ENCODE data around the gene PAN2.
"Not testable (repeated sequence)": the region's sequence is repeated elsewhere in the genome, so short reads cannot be mapped to it uniquely, and the experiment has no call there.

Gene PAN2

GRCh38 chr12:56304276-56304675, 29.5 kb downstream of the PAN2 start:
- DNase-seq: no peak

GRCh38 chr12:56300644-56301464, 32.9 kb downstream of the PAN2 start:
- DNase-seq: no peak

DNA sequence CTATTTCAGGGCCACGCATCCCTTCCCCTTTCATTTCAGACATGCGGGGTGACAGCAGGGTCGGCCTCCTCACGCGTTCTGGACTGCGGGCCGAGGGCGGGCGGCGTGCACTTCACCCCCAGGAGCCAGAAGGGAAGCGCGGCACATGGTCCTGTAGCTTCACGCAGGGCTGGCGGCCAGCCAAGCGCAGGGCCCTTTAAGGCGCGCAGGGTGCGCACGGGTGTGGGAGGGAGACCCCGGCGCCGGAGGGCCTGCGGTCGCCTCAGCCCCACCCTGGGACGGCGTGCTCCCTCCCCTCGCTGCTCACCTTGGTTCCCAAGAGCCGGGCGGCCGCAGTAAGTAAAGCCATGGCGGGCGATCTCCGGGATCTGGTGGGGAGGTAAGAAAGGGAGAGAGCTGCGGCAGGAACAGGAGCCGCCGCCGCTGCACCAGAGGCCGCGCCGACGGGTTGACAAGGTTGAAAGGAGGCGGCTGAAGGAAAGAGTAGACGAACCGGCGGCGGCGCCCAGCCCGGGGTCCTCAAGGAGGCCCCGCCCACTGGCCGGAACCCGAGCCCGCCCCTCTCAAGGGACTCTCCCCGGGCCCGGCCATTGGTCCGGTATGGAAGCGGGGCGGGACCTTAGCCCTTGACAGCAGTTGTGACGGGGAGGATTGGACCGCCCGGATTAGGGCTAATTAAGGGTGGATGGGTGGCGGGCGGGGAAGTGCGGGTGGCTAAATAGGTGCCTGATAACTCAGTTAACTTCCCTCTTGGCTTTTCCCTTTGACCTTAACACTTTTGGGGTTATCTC, 33.8 kb downstream of the PAN2 start, which contains the start of gene CS:
Gene CS (minus strand): TSS at position 478 of the 791 bp plus-strand sequence. CDS start 129 bp downstream, at position 349.
- DNase-seq: peak; percentile 98

DNA sequence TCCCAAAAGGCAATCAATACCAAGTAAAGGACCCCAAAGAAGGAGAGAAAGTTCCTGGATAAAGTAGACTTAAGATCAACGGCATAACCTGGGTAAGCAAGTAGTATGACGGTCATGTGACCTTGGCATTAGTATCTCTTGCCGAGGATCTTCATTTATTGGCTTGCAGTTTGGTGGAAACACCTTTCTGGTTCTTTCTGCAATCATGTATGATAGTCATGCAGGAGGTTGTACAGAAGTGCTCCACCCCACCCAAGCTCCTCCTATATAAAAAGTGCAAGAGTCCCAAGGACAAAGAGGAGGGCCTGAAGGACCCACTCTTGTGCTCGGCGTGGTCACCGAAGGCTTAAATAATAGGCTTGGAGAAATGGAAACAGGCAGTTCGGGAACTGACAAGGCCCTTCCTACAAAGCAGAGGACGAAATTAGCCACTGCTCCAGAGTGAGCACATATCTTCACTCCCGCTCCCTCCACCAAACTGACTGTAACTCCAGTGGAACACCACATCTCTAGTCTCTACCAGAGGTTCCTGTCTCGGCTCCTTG, 34.4 kb downstream of the PAN2 start:
- DNase-seq: no peak

- no peak for DNase-seq
Measured at GRCh38 chr12:56298828-56299227, 35.0 kb downstream of the PAN2 start.

- no peak for DNase-seq
Measured at GRCh38 chr12:56297400-56297799, 36.4 kb downstream of the PAN2 start.

DNA sequence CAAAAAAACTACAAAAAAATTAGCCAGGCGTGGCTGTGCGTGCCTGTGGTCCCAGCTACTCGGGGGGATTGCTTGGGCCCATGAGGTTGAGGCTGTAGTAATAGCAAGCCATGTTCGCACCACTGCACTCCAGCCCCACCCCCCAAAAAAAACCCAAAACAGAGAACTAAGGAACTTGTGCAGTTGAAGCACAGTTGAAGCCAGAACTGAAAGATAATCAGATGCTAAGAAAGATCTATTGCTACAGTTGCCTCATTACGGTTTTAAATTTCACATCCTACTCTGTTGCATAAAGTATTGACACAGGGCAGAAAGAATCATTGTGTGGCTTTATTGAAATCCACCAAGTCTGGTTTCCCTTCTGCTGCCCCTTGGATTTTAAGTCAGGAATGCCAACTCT, 37.5 kb downstream of the PAN2 start:
- no peak for DNase-seq

DNA sequence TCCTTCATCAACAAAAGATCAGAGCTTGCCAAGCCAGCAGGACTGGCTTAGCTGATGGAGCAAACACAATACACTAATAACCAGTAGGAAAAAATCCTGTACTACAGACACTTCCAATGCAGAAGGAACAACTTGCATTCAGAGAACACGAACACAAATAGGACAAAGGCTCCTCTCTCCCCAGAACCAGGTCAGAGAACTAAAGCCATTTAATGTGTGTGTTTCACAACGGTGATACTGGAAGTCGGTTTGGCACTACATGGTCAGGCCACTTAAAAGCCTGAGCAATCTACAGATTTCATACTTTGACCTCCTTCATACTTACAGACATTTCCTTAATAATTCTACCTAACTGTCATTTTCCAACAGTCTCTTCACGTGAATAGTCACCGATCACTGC, 40.0 kb downstream of the PAN2 start:
- DNase-seq: no peak

- no peak for DNase-seq
Measured at GRCh38 chr12:56288705-56289387, 45.0 kb downstream of the PAN2 start.

GRCh38 chr12:56286044-56286830, 47.6 kb downstream of the PAN2 start:
- DNase-seq: no peak

DNA sequence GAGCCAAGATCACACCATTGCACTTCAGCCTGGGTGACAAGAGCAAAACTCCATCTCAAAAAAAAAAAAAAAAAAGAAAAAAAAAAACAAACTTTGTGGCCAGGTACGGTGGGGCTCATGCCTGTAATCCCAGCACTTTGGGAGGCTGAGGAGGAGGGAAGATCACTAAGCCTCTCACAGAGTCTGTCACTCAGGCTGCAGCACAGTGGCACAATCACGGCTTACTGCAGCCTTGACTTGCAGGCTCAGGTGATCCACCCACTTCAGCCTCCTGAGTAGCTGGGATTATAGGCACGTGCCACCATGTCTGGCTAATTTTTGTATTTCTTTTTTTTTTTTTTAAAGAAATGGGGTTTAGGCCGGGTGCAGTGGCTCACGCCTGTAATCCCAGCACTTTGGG, 49.5 kb downstream of the PAN2 start:
- not testable (repeated sequence) for DNase-seq

DNA sequence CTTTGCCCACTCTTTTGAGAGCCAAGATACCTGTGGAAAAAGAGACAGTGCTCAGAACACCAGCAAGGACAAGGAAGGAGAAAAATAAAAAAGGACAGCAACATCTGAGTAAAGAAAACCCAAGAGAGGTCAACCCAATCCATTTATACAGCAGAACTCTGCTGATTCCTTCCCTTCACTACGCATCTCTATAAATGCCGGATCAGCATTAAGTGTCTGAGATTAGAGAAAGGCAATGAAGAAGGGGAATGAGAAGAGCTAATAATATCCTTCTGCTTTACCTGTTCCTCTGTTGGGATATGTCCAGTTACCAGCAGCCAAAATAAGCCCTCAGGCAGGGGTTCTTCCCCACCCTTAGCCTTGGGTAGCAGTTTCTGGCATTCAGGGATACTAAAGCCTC, 51.2 kb downstream of the PAN2 start:
- no peak for DNase-seq

DNA sequence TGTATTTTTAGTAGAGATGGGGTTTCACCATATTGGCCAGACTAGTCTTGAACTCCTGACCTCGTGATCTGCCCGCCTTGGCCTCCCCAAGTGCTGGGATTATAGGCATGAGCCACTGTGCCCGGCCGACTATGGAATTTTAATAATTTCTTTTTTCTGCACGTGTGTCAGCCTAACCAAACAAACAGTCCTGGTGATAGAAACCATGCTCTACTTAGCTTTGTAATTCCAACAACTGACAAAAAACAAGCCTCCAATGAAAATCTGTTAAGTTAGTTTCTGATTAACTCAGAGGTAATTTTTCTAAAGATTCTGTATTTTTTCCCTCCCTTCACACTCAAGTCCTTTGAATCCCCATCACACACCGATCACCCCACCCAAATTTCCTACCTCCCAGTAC, 51.8 kb downstream of the PAN2 start:
- DNase-seq: no peak

GRCh38 chr12:56280849-56281248, 53.0 kb downstream of the PAN2 start:
- no peak for DNase-seq

DNA sequence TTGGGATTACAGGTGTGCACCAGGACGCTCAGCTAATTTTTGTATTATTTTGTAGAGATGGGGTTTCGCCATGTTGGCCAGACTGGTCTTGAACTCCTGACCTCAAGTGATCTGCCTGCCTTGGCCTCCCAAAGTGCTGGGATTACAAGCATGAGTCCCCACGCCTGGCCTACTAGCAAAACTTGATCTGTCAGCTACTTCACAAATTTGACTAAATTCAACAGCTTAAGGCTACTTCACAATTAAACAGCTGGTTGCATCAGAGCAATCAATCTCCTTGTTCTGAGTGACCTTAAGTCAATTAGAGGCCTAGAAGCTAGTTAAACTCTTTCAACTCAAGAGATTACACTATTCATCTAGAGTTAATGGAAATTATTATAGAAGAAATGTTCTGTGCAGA, 54.9 kb downstream of the PAN2 start:
- no peak for DNase-seq

- no peak for DNase-seq
Measured at GRCh38 chr12:56274299-56274698, 59.5 kb downstream of the PAN2 start.

- not testable (repeated sequence) for DNase-seq
Measured at GRCh38 chr12:56272468-56272867, 61.3 kb downstream of the PAN2 start.

DNA sequence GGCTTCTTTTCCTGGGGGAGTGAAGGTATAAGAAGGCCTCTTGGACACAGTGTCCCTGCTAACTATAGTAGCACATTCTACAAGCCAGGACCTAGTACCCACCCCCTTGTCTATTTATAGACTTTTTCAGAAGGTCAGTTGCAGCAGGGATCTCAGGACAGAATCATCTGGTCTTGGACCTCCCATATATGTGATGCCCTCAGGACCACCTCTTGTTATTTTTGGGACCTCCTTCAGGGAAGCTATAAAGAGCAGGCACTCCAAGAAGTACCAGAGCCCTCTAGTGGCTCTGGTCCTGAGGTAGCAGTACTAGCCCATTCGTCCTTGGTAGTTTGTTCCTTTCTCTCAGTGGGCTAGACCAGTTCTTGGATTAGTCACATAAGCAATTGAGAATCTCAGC, 62.8 kb downstream of the PAN2 start:
- peak; percentile 15 for DNase-seq

GRCh38 chr12:56267443-56268071, 66.2 kb downstream of the PAN2 start:
- DNase-seq: no peak

- peak; percentile 86 for DNase-seq
Measured at GRCh38 chr12:56266693-56267442, 66.9 kb downstream of the PAN2 start, which contains the start of gene COQ10A. TSS of gene COQ10A (plus strand) at chr12:56266942. CDS start at chr12:56267119, 177 bp downstream.
